ENCODE data around the gene SCD. TPM values are rescaled to one million over a fixed set of nuclear protein-coding genes. Genes with fewer than 3 reads are reported as not detected.
A peak's percentile ranks its signal among the peaks of the same experiment; 100 is the strongest.

The SCD gene
- total and polyA plus RNA-seq, 4 donors, result 43.4 to 1,255 (median 234) TPM

DNA sequence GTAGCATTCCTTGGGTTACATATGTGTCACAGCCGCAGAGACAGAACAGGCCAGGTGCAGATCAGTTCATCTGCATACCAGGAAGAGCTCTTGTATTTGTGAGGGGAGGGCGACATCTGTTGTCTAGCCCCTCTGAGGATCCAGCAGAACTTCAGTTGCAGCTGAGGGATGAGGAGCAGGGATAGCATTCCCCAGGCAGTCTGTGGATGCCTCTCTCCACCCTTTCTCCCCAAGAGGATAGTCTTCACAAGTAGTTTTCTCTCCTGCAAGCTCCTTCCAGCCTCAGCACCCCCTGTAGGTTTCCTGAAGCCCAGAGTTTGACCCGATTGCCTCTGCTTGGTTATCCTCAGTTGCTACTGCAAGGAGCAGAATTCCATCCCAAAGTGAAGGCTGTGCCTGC, 2.6 kb downstream of the SCD start:
- Histone ChIP-seq H3K27me3 (ENCODE audit: control insufficient read depth in 4 of 4, insufficient read depth in 4 of 4, low read length in 3 of 4) (no peaks in the 10 kb centered on the region), H3K27ac (ENCODE audit: low read depth in 1 of 2, low read length in 2 of 2) (no peak overlapping the region), H3K4me3 (ENCODE audit: low read depth in 1 of 3, low read length in 3 of 3) (peak overlapping the region in 2 of 3 donors; percentile 25 to 74), H3K9ac (ENCODE audit: low read depth in 1 of 2, low read length in 2 of 2) (no peak overlapping the region), H3K9me3 (ENCODE audit: control insufficient read depth in 4 of 4, low read length in 3 of 4) (no peaks in the 10 kb centered on the region), H3K4me1 (ENCODE audit: control insufficient read depth in 4 of 4, insufficient read depth in 4 of 4, low read length in 3 of 4) (peaks cover 21 to 66% (median 45%) of the 10 kb centered on the region in 4 donors), H3K36me3 (ENCODE audit: control insufficient read depth in 4 of 4, insufficient read depth in 3 of 4, low read depth in 1 of 4, low read length in 3 of 4) (peaks cover 3 to 26% (median 20%) of the 10 kb centered on the region in 4 donors)
- TF ChIP-seq FOXA2 (IDR thresholded peaks at IDR 0.05), result no peak
- TF ChIP-seq FOXA1 (IDR thresholded peaks at IDR 0.05), result no peak
- 75% methylated on average over 3 of the region's 3 CpGs for WGBS
- DNase-seq (ENCODE audit: low spot score), result no peak

DNA sequence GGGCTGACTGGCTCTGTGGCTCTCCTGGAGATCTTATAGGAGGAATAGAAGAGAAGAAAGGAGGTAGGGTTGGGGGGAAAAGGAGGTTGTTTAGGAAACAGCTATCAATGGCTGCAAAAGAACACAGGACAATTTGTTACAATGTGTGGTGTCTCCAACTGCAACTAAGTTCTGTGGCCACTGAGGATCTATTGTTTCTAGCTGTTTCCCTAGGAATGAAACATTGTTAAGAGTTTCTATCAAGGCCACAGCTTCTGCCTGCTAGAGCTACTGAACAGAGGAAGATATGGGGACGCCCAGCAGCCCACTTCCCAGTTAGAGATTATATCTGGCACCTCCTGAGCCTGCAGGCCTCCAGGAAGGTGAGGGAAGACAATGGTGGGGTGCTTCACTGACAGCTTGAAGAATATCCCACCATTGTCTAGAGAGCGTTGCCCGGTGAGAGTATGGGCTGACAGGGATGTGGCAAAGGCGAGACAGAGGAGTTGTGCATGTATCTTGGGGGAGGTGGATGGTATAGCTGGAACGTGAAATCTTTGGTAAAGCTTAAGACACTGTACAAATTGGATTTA, 4.0 kb downstream of the SCD start:
- no peak overlapping the region for H3K27ac ChIP-seq (ENCODE audit: low read depth in 1 of 2, low read length in 2 of 2)
- H3K36me3 ChIP-seq (ENCODE audit: control insufficient read depth in 4 of 4, insufficient read depth in 3 of 4, low read depth in 1 of 4, low read length in 3 of 4), result peaks cover 3 to 37% (median 30%) of the 10 kb centered on the region in 4 donors
- no peak for TF ChIP-seq RXRA (IDR thresholded peaks at IDR 0.05)
- no peak for TF ChIP-seq RAD21 (IDR thresholded peaks at IDR 0.05)
- TF ChIP-seq HNF4G (IDR thresholded peaks at IDR 0.05), result no peak
- no peak for TF ChIP-seq TAF1 (conservative IDR thresholded peaks at IDR 0.05)
- no peak for TF ChIP-seq SP1 (IDR thresholded peaks at IDR 0.05)
- no peak for TF ChIP-seq YY1 (IDR thresholded peaks at IDR 0.05)
- no peak for TF ChIP-seq FOXA2 (IDR thresholded peaks at IDR 0.05)
- TF ChIP-seq REST (IDR thresholded peaks at IDR 0.05), result no peak
- TF ChIP-seq JUND (IDR thresholded peaks at IDR 0.05), result no peak
- TF ChIP-seq FOXA1 (IDR thresholded peaks at IDR 0.05), result no peak
- 88% methylated on average over 5 of the region's 5 CpGs for WGBS
- no peak overlapping the region for H3K9ac ChIP-seq (ENCODE audit: low read depth in 1 of 2, low read length in 2 of 2)
- H3K9me3 ChIP-seq (ENCODE audit: control insufficient read depth in 4 of 4, low read length in 3 of 4), result no peaks in the 10 kb centered on the region
- no peak for DNase-seq (ENCODE audit: low spot score)
- H3K27me3 ChIP-seq (ENCODE audit: control insufficient read depth in 4 of 4, insufficient read depth in 4 of 4, low read length in 3 of 4), result no peaks in the 10 kb centered on the region
- peaks cover 20 to 65% (median 40%) of the 10 kb centered on the region in 4 donors for H3K4me1 ChIP-seq (ENCODE audit: control insufficient read depth in 4 of 4, insufficient read depth in 4 of 4, low read length in 3 of 4)
- H3K4me3 ChIP-seq (ENCODE audit: low read depth in 1 of 3, low read length in 3 of 3), result no peak overlapping the region

GRCh38 chr10:100353770-100354485, 6.9 kb downstream of the SCD start:
- Histone ChIP-seq H3K36me3 (ENCODE audit: control insufficient read depth in 4 of 4, insufficient read depth in 3 of 4, low read depth in 1 of 4, low read length in 3 of 4) (peaks cover 3 to 41% (median 38%) of the 10 kb centered on the region in 4 donors), H3K27ac (ENCODE audit: low read depth in 1 of 2, low read length in 2 of 2) (no peak overlapping the region), H3K4me3 (ENCODE audit: low read depth in 1 of 3, low read length in 3 of 3) (no peak overlapping the region), H3K27me3 (ENCODE audit: control insufficient read depth in 4 of 4, insufficient read depth in 4 of 4, low read length in 3 of 4) (no peaks in the 10 kb centered on the region), H3K9ac (ENCODE audit: low read depth in 1 of 2, low read length in 2 of 2) (no peak overlapping the region), H3K4me1 (ENCODE audit: control insufficient read depth in 4 of 4, insufficient read depth in 4 of 4, low read length in 3 of 4) (peaks cover 16 to 59% (median 36%) of the 10 kb centered on the region in 4 donors), H3K9me3 (ENCODE audit: control insufficient read depth in 4 of 4, low read length in 3 of 4) (no peaks in the 10 kb centered on the region)
- peak; percentile 29 for DNase-seq (ENCODE audit: low spot score)
- no peak for TF ChIP-seq MAX (IDR thresholded peaks at IDR 0.05)
- no peak for TF ChIP-seq ZBTB33 (IDR thresholded peaks at IDR 0.05)
- no peak for TF ChIP-seq FOXA2 (IDR thresholded peaks at IDR 0.05)
- TF ChIP-seq REST (IDR thresholded peaks at IDR 0.05), result no peak
- no peak for TF ChIP-seq YY1 (IDR thresholded peaks at IDR 0.05)
- no peak for TF ChIP-seq HNF4A (conservative IDR thresholded peaks at IDR 0.05)
- TF ChIP-seq, protein P1, sequence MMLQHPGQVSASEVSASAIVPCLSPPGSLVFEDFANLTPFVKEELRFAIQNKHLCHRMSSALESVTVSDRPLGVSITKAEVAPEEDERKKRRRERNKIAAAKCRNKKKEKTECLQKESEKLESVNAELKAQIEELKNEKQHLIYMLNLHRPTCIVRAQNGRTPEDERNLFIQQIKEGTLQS (IDR thresholded peaks at IDR 0.05), result no peak
- 88% methylated on average over 6 of the region's 6 CpGs for WGBS
